H1 (cell line): Measurements from ENCODE around the gene POLR1G. TPM values are rescaled to one million over a fixed set of nuclear protein-coding genes. Genes with fewer than 3 reads are reported as not detected.

Experiments
- CTCF ChIA-PET: fragments of 300-600 bp; sonication (Branson Sonifier 250); formaldehyde crosslinking; loops from one replicate; lab custom pipeline; 2021; ENCODE audit not compliant: partially characterized antibody; lab: Charles Lee
- POLR2A ChIA-PET: fragments of 300-600 bp; sonication (Branson Sonifier 250); formaldehyde crosslinking; loops from one replicate; lab custom pipeline; 2021; ENCODE audit warnings: inconsistent platforms; ENCODE audit not compliant: partially characterized antibody; lab: Charles Lee
- DNase-seq, 2 experiments: peaks; one replicate each; pipeline versions ENCODE4 v3.0.0 to v3.0.0-alpha.2; 2010 to 2022; ENCODE audit warnings: low spot score in 2 of 2, low read depth in 1 of 2, mixed read lengths in 1 of 2
- FAIRE-seq: peaks from 2 replicates; lab custom pipeline; 2011; peaks lifted over from hg19 to GRCh38; lab: Jason Lieb, UNC
- H2AFZ ChIP-seq: 2 replicates; pipeline ENCODE4 v1.8.1; 2012; ENCODE audit warnings: low read length, inconsistent platforms
- H2AK5ac ChIP-seq: 2 replicates; pipeline ENCODE4 v1.6.1; 2013; ENCODE audit warnings: low read depth, low read length
- H2BK120ac ChIP-seq: replicated peaks from 2 replicates; pipeline ENCODE3; 2013; ENCODE audit warnings: low read depth, low read length, inconsistent platforms
- H2BK12ac ChIP-seq: 2 replicates; pipeline ENCODE4 v1.6.1; 2013; ENCODE audit warnings: low read depth, low read length
- H2BK15ac ChIP-seq: 2 replicates; pipeline ENCODE4 v1.6.1; 2013; ENCODE audit warnings: low read length
- H2BK20ac ChIP-seq: 2 replicates; pipeline ENCODE4 v1.6.1; 2013; ENCODE audit warnings: low read length
- H2BK5ac ChIP-seq: 2 replicates; pipeline ENCODE4 v1.6.1; 2013; ENCODE audit warnings: low read depth, low read length
- H3K14ac ChIP-seq: 2 replicates; pipeline ENCODE4 v1.6.1; 2013; ENCODE audit warnings: inconsistent platforms; ENCODE audit not compliant: insufficient read length
- H3K18ac ChIP-seq: 2 replicates; pipeline ENCODE4 v1.6.1; 2013; ENCODE audit warnings: low read length; ENCODE audit errors: extremely low read depth
- H3K23ac ChIP-seq: 2 replicates; pipeline ENCODE4 v1.6.1; 2013; ENCODE audit warnings: inconsistent platforms; ENCODE audit not compliant: insufficient read length
- H3K23me2 ChIP-seq: 2 replicates; pipeline ENCODE4 v1.6.1; 2013; ENCODE audit warnings: low read depth, low read length
- H3K27ac ChIP-seq: 2 replicates; pipeline ENCODE4 v1.6.1; 2011; ENCODE audit warnings: low read depth, low read length, inconsistent platforms
- H3K27me3 ChIP-seq, 4 experiments: replicated peaks in 1 of 4; 1 replicate in 1 of 4; 2 replicates in 3 of 4; pipeline versions ENCODE4 v1.6.1 to v1.8.1; 2011 to 2013; ENCODE audit warnings: low read length in 3 of 4, mild to moderate bottlenecking in 3 of 4, inconsistent platforms in 2 of 4, mixed read lengths in 2 of 4, moderate library complexity in 1 of 4; ENCODE audit not compliant: control insufficient read depth in 3 of 4, insufficient read depth in 3 of 4; ENCODE audit errors: extremely low read depth in 1 of 4
- H3K36me3 ChIP-seq, 4 experiments: 2 replicates each; pipeline versions ENCODE4 v1.6.1 to v1.8.1; 2011 to 2013; ENCODE audit warnings: mild to moderate bottlenecking in 4 of 4, low read length in 3 of 4, moderate library complexity in 2 of 4, control low read depth in 1 of 4, inconsistent platforms in 1 of 4; ENCODE audit not compliant: insufficient read depth in 4 of 4, control insufficient read depth in 2 of 4
- H3K4ac ChIP-seq: replicated peaks from 2 replicates; pipeline ENCODE3; 2013; ENCODE audit warnings: low read length, low read depth, mixed read lengths, inconsistent platforms; ENCODE audit not compliant: insufficient read length
- H3K4me1 ChIP-seq, 4 experiments: replicated peaks in 1 of 4; 1 replicate in 1 of 4; 2 replicates in 3 of 4; pipeline versions ENCODE4 v1.6.1 to v1.8.1; 2011 to 2013; ENCODE audit warnings: low read length in 3 of 4, inconsistent platforms in 2 of 4, mixed read lengths in 1 of 4; ENCODE audit not compliant: insufficient read depth in 4 of 4, control insufficient read depth in 3 of 4
- H3K4me2 ChIP-seq, 2 experiments: 2 replicates each; pipeline versions ENCODE4 v1.6.1 to v1.8.1; 2011 to 2013; ENCODE audit warnings: low read depth in 2 of 2, low read length in 2 of 2, control low read depth in 1 of 2, inconsistent platforms in 1 of 2, mild to moderate bottlenecking in 1 of 2; ENCODE audit not compliant: insufficient read depth in 1 of 2
- H3K4me3 ChIP-seq, 4 experiments: fragments of 200-600, 300-600 bp in 1 of 4; sonication (generic), shearing (Covaris generic), sonication (Bioruptor Twin) in 1 of 4; 2 replicates each; pipeline versions ENCODE4 v1.5.1 to v1.8.1; 2011 to 2016; ENCODE audit warnings: low read length in 4 of 4, low read depth in 3 of 4, control low read depth in 2 of 4, inconsistent platforms in 2 of 4, mild to moderate bottlenecking in 2 of 4, mixed read lengths in 1 of 4, moderate library complexity in 1 of 4; ENCODE audit not compliant: insufficient read depth in 2 of 4; ENCODE audit errors: extremely low read depth in 1 of 4
- H3K56ac ChIP-seq: replicated peaks from 2 replicates; pipeline ENCODE3; 2013; ENCODE audit warnings: low read depth, mild to moderate bottlenecking, mixed read lengths, low read length, inconsistent platforms; ENCODE audit not compliant: insufficient read length
- H3K79me1 ChIP-seq: 2 replicates; pipeline ENCODE4 v1.6.1; 2013; ENCODE audit warnings: low read depth, low read length, control low read depth
- H3K79me2 ChIP-seq, 2 experiments: 2 replicates each; pipeline versions ENCODE4 v1.6.1 to v1.8.1; 2012 to 2013; ENCODE audit warnings: low read length in 2 of 2, mild to moderate bottlenecking in 2 of 2, inconsistent platforms in 1 of 2; ENCODE audit not compliant: insufficient read depth in 2 of 2, control insufficient read depth in 1 of 2
- H3K9ac ChIP-seq, 4 experiments: replicated peaks in 1 of 4; 1 replicate in 1 of 4; 2 replicates in 3 of 4; pipeline versions ENCODE4 v1.6.1 to v1.8.1; 2011 to 2013; ENCODE audit warnings: low read depth in 3 of 4, low read length in 3 of 4, control low read depth in 2 of 4, mild to moderate bottlenecking in 2 of 4, moderate library complexity in 2 of 4, inconsistent platforms in 1 of 4; ENCODE audit errors: extremely low read depth in 1 of 4
- H3K9me3 ChIP-seq, 2 experiments: 2 replicates each; pipeline versions ENCODE4 v1.6.1 to v1.8.1; 2012 to 2013; ENCODE audit warnings: mild to moderate bottlenecking in 2 of 2, moderate library complexity in 2 of 2, control low read depth in 1 of 2, inconsistent platforms in 1 of 2, low read depth in 1 of 2, low read length in 1 of 2, mixed read lengths in 1 of 2; ENCODE audit not compliant: insufficient read depth in 2 of 2
- H4K20me1 ChIP-seq, 2 experiments: replicated peaks in 1 of 2; 2 replicates each; pipeline versions ENCODE3 to v1.8.1; 2011 to 2013; ENCODE audit warnings: inconsistent platforms in 2 of 2, low read length in 2 of 2, mild to moderate bottlenecking in 1 of 2; ENCODE audit not compliant: insufficient read depth in 2 of 2, control insufficient read depth in 1 of 2
- H4K5ac ChIP-seq: 2 replicates; pipeline ENCODE4 v1.6.1; 2013; ENCODE audit warnings: low read length, low read depth, mixed read lengths, inconsistent platforms; ENCODE audit not compliant: insufficient read length
- H4K8ac ChIP-seq: 2 replicates; pipeline ENCODE4 v1.8.0; 2013; ENCODE audit warnings: mild to moderate bottlenecking, moderate library complexity, low read length, inconsistent platforms; ENCODE audit not compliant: insufficient read depth; ENCODE audit errors: extremely low read depth
- H4K91ac ChIP-seq: replicated peaks from 2 replicates; pipeline ENCODE3; 2013; ENCODE audit warnings: low read length, mixed read lengths, inconsistent platforms; ENCODE audit not compliant: insufficient read length
- BACH1 ChIP-seq: IDR thresholded peaks from 2 replicates; pipeline ENCODE4 v1.6.1; 2012; ENCODE audit warnings: low read length, improper control_type of control experiment
- CTBP2 ChIP-seq: IDR thresholded peaks from 2 replicates; pipeline ENCODE4 v1.7.0; 2011; ENCODE audit warnings: borderline replicate concordance, mild to moderate bottlenecking, moderate library complexity, mixed read lengths, low read length; ENCODE audit not compliant: insufficient read depth, insufficient read length
- CTCF ChIP-seq, 3 experiments: IDR thresholded peaks; 1 replicate in 2 of 3; 2 replicates in 1 of 3; pipeline versions ENCODE4 v1.5.1 to v1.6.1; 2011; ENCODE audit warnings: low read length in 3 of 3, mild to moderate bottlenecking in 3 of 3, inconsistent platforms in 2 of 3, low read depth in 1 of 3, moderate library complexity in 1 of 3; ENCODE audit not compliant: insufficient read depth in 1 of 3; ENCODE audit errors: control extremely low read depth in 1 of 3
- EGR1 ChIP-seq: IDR thresholded peaks from 2 replicates; pipeline ENCODE4 v1.6.1; 2011; ENCODE audit warnings: low read depth, low read length, borderline replicate concordance
- POU5F1 ChIP-seq: IDR thresholded peaks from 2 replicates; pipeline ENCODE4 v1.6.1; 2011; ENCODE audit warnings: low read depth, mild to moderate bottlenecking, low read length, moderate library complexity
- SP4 ChIP-seq: IDR thresholded peaks from 2 replicates; pipeline ENCODE4 v1.6.1; 2012; ENCODE audit warnings: low read length, inconsistent platforms
- SRF ChIP-seq: IDR thresholded peaks from 2 replicates; pipeline ENCODE4 v1.6.1; 2011; ENCODE audit warnings: mild to moderate bottlenecking, low read depth, low read length, moderate library complexity
- WGBS, 2 experiments: shearing (Covaris generic) in 1 of 2; methylation state at CpG; one replicate each; pipeline versions ENCODE4 v1.1.6 to v1.1.7; 2013 to 2015; ENCODE audit warnings: low lambda C conversion rate in 2 of 2, mixed read lengths in 2 of 2, inconsistent platforms in 1 of 2, low coverage in 1 of 2, missing lambda C conversion rate in 1 of 2; ENCODE audit not compliant: insufficient replicate concordance in 2 of 2, insufficient coverage in 1 of 2, insufficient read length in 1 of 2; ENCODE audit errors: extremely low coverage in 1 of 2, missing lambda C conversion rate in 1 of 2; 5-methylcytosine and 5-hydroxymethylcytosine counted together
- polyA plus RNA-seq, 7 experiments: library from polyadenylated mRNA; depleted of rRNA in 3 of 7; stranded (reverse) in 5 of 7; unstranded in 2 of 7; fragments of >200 nt in 5 of 7; fragments of 200-250 nt in 2 of 7; gene quantifications; 1 replicate in 5 of 7; 2 replicates in 1 of 7; 4 replicates in 1 of 7; pipeline versions ENCODE4 v1.2.1 to v1.2.3, GENCODE V29; 2011 to 2013; ENCODE audit warnings: missing spikeins in 2 of 7, mixed read lengths in 2 of 7
- total RNA-seq: library from RNA; stranded (reverse); fragmentation: NEBNext Ultra II Directional; extraction: Animal tissue kit (Norgen Biotek cat#: 25700); gene quantifications from 2 replicates; pipeline ENCODE4 v1.2.1, GENCODE V29; 2021

Gene POLR1G
- total and polyA plus RNA-seq, 2 of the 8 experiments (the other 6 are each of a cell fraction or from before 2014, with no cell fraction given), result 16.8 to 34.8 TPM

GRCh38 chr19:45455707-45456499, 49.5 kb downstream of the POLR1G start:
- H2BK20ac ChIP-seq, result peak overlapping the region; percentile 86; the same call in 1 of the 2 replicates
- no peak overlapping the region for H4K5ac ChIP-seq
- peak overlapping the region; percentile 78 for H2BK120ac ChIP-seq
- no peak overlapping the region for H3K23ac ChIP-seq
- H2BK12ac ChIP-seq, result peak overlapping the region; percentile 97
- H2BK15ac ChIP-seq, result peak overlapping the region; percentile 92; the same call in 1 of the 2 replicates
- no peak overlapping the region for H3K56ac ChIP-seq
- DNase-seq (peak in 1 of 2 experiments; percentile 85), FAIRE-seq (no peak)
- H3K36me3 ChIP-seq, result no peaks in the 10 kb centered on the region
- H3K18ac ChIP-seq, result peak overlapping the region; percentile 48
- peak overlapping the region; percentile 91 for H4K91ac ChIP-seq
- H3K4ac ChIP-seq, result peak overlapping the region; percentile 94
- H3K79me2 ChIP-seq, result no peaks in the 10 kb centered on the region
- H3K27ac ChIP-seq, result peak overlapping the region; percentile 48; the same call in 1 of the 2 replicates
- H4K20me1 ChIP-seq, result no peaks in the 10 kb centered on the region
- no peaks in the 10 kb centered on the region; the same call in 1 of the 2 replicates for H3K79me1 ChIP-seq
- H3K9me3 ChIP-seq, result no peaks in the 10 kb centered on the region
- peaks cover 0 to 13% (median 12%) of the 10 kb centered on the region in 4 experiments; a peak in 6 of 7 replicates for H3K27me3 ChIP-seq
- H3K23me2 ChIP-seq, result peaks cover 6% of the 10 kb centered on the region; the same call in 1 of the 2 replicates
- WGBS, 2 experiments, result 40% methylated on average over 26 of the region's 27 CpGs; no CpG with 5 or more reads in 1 of the 2 experiments
- peak overlapping the region; percentile 65; the same call in 1 of the 2 replicates for H2AFZ ChIP-seq
- peak overlapping the region; percentile 95; the same call in 1 of the 2 replicates for H4K8ac ChIP-seq
- H3K9ac ChIP-seq, result peak overlapping the region in 2 of 4 experiments; percentile 35 to 48; a peak in 2 of 7 replicates
- 0 out of 8 replicates have a peak overlapping the region, but pooled peaks of 1 of the 4 experiments have one; percentile 7 for H3K4me3 ChIP-seq
- ChIA-PET CTCF (interaction anchor here (0.9 to 3.9 kb wide), 8 partner anchors 9 to 30 kb away, joined by 3 to 32 read pairs (median 6); partner anchors contain the start of gene FOSB), POLR2A (interaction anchor here (0.6 to 3.0 kb wide), 11 partner anchors 8 to 221 kb away, joined by 3 to 41 read pairs (median 3); partner anchors contain the start of gene FOSB)
- H2BK5ac ChIP-seq, result peak overlapping the region; percentile 92
- H3K4me1 ChIP-seq, result peaks cover 0 to 15% (median 8%) of the 10 kb centered on the region in 4 experiments; a peak in 5 of 7 replicates
- H2AK5ac ChIP-seq, result 0 out of 2 replicates have a peak overlapping the region, but pooled peaks have one; percentile 69
- no peak overlapping the region for H3K14ac ChIP-seq
- H3K4me2 ChIP-seq, result peak overlapping the region in 1 of 2 experiments; percentile 37; a peak in 2 of 4 replicates
- TF ChIP-seq BACH1 (peak; percentile 44; the same call in 1 of the 2 replicates), EGR1 (0 out of 2 replicates have a peak, but pooled peaks have one; percentile 12), POU5F1 (no peak), CTBP2 (no peak), SP4 (no peak), SRF (0 out of 2 replicates have a peak, but pooled peaks have one; percentile 8), CTCF (IDR thresholded peaks at IDR 0.05; ENCODE audit: control extremely low read depth in 1 of 3, insufficient read depth in 1 of 3, low read depth in 1 of 3, low read length in 3 of 3) (no peak)
